WERI-Rb-1 (cell line): ENCODE measurements around the gene PLXDC1.
A peak's percentile ranks its signal among the peaks of the same experiment; 100 is the strongest.

Source experiments
- DNase-seq: peaks from one replicate; pipeline ENCODE4 v3.0.0-alpha.2; 2020
- H3K27ac ChIP-seq: fragments of 250-450 bp; sonication (Bioruptor Pico); 2 replicates; pipeline ENCODE4 v1.5.1; 2020; ENCODE audit warnings: mild to moderate bottlenecking, moderate library complexity
- H3K27me3 ChIP-seq: fragments of 250-450 bp; sonication (Bioruptor Pico); 2 replicates; pipeline ENCODE4 v1.5.1; 2021; ENCODE audit warnings: mild to moderate bottlenecking, low read depth, moderate library complexity; ENCODE audit not compliant: insufficient read depth, severe bottlenecking
- H3K36me3 ChIP-seq: fragments of 250-450 bp; sonication (Bioruptor Pico); 2 replicates; pipeline ENCODE4 v1.5.1; 2020; ENCODE audit warnings: mild to moderate bottlenecking, moderate library complexity
- H3K4me3 ChIP-seq: 2 replicates; pipeline ENCODE4 v1.5.1; 2011; ENCODE audit warnings: low read depth, mild to moderate bottlenecking, control low read depth, low read length
- H3K9me3 ChIP-seq: fragments of 250-450 bp; sonication (Bioruptor Pico); 2 replicates; pipeline ENCODE4 v1.5.1; 2021; ENCODE audit warnings: mild to moderate bottlenecking, moderate library complexity; ENCODE audit not compliant: severe bottlenecking
- CTCF ChIP-seq: IDR thresholded peaks from 2 replicates; pipeline ENCODE4 v1.5.1; 2011; ENCODE audit warnings: low read depth, mild to moderate bottlenecking, control low read depth, inconsistent platforms, low read length

PLXDC1 gene

GRCh38 chr17:39186481-39187002, 35.1 kb upstream of the PLXDC1 start:
- no peak overlapping the region for H3K27ac ChIP-seq

DNA sequence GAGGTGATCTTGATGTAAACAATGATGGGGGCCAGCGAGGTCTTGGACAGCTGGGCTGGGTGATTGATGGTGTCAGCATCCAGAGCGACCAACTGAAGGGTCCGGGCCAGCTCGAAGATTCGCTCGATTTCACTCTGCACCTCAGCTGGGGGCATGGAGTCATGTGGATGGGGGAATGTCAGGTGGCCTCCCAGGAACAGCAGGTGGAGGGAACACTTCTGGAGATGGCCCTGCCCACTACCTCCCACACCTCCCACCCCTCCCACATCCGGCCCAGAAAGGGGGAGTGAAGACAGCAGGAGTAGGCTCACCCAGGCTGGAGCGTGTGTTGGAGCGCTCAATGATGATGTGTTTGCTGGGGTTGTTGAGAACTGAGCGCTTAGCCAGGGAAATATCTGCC, 32.3 kb upstream of the PLXDC1 start:
- Histone ChIP-seq H3K27ac (no peak overlapping the region), H3K36me3 (peaks cover 28% of the 10 kb centered on the region), H3K27me3 (no peaks in the 10 kb centered on the region), H3K4me3 (no peak overlapping the region), H3K9me3 (no peaks in the 10 kb centered on the region)
- DNase-seq: peak; percentile 43
- no peak for TF ChIP-seq CTCF

More at GRCh38 chr17:39186481-39187002, 35.1 kb upstream of the PLXDC1 start:
- H3K9me3 ChIP-seq: no peaks in the 10 kb centered on the region
- no peak overlapping the region for H3K4me3 ChIP-seq
- H3K27me3 ChIP-seq: no peaks in the 10 kb centered on the region
- no peak for DNase-seq
- peaks cover 46% of the 10 kb centered on the region for H3K36me3 ChIP-seq
- TF ChIP-seq CTCF: no peak

DNA sequence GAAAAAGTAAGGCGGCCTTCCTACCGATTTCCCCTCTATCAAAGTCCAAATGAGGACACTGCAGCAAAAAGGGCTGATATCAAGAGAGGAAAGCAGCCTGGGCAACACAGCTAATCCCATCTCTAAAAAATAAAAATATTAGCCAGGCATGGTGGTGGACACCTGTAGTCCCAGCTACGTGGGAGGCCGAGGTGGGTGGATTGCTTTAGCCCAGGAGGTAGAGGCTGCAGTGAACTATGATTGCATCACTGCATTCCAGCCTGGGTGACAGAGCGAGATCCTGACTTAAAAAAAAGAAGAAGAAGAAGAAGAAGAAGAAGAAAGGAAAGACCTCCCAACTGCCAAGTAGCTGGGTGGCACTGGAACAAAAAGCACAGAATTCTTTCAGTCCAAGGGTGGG, 31.6 kb upstream of the PLXDC1 start:
- Histone ChIP-seq H3K27me3 (no peaks in the 10 kb centered on the region), H3K36me3 (peaks cover 28% of the 10 kb centered on the region), H3K27ac (no peak overlapping the region), H3K9me3 (no peaks in the 10 kb centered on the region), H3K4me3 (no peak overlapping the region)
- DNase-seq: no peak
- TF ChIP-seq CTCF: no peak

GRCh38 chr17:39181303-39181702, 29.9 kb upstream of the PLXDC1 start:
- H3K4me3 ChIP-seq: no peak overlapping the region
- H3K27me3 ChIP-seq: no peaks in the 10 kb centered on the region
- H3K27ac ChIP-seq: no peak overlapping the region
- no peak for TF ChIP-seq CTCF
- no peaks in the 10 kb centered on the region for H3K9me3 ChIP-seq
- peaks cover 31% of the 10 kb centered on the region for H3K36me3 ChIP-seq
- no peak for DNase-seq

- TF ChIP-seq CTCF: no peak
- no peaks in the 10 kb centered on the region for H3K27me3 ChIP-seq
- H3K9me3 ChIP-seq: no peaks in the 10 kb centered on the region
- no peak overlapping the region for H3K27ac ChIP-seq
- no peak for DNase-seq
- H3K4me3 ChIP-seq: no peak overlapping the region
- H3K36me3 ChIP-seq: peaks cover 31% of the 10 kb centered on the region
Measured at GRCh38 chr17:39178536-39178935, 27.1 kb upstream of the PLXDC1 start.

DNA sequence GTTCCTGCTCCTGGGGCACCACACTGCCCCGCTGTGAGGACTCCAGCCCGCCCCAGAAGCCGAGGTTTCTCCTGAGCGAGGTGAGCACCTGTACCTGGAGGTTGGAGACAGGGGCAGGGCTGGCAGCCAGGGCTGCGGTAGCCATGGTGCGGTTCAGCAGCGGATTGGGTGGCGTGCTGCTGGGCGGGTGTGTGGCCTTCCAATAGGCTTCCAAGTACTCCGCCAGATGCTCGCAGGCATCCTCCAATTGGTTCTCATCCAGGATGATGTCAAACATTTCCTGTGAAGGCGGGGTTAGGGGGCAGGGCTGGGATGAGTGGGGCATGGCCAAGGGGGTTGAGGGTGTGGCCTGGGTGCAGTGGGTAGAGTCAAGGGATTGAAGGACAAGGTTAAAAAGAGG, 25.8 kb upstream of the PLXDC1 start:
- Histone ChIP-seq H3K9me3 (no peaks in the 10 kb centered on the region), H3K27me3 (no peaks in the 10 kb centered on the region), H3K36me3 (peaks cover 23% of the 10 kb centered on the region), H3K4me3 (no peak overlapping the region), H3K27ac (no peak overlapping the region)
- peak; percentile 54 for DNase-seq
- no peak for TF ChIP-seq CTCF
